ENCODE data around the gene DSG4.

DNA sequence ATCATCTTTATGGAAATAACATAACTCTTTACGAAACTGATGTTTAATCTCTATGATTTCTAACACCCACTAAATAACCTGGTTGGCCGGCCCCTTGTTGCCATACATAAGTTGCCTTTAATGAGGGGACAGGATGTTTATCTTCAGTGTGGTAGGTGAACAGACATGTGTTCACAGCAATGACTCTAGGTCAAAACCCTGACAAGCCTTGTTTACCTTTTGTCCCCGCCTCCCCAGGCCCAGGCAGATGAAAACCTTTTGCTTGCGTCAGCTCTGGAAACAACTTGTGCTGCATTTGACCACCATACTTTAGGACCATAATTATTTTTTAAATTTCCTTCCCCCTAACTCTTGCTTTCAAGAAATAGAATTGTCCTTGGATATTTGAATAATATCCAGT is 2.9 kb upstream of the DSG4 start:
- TF ChIP-seq, protein P1, sequence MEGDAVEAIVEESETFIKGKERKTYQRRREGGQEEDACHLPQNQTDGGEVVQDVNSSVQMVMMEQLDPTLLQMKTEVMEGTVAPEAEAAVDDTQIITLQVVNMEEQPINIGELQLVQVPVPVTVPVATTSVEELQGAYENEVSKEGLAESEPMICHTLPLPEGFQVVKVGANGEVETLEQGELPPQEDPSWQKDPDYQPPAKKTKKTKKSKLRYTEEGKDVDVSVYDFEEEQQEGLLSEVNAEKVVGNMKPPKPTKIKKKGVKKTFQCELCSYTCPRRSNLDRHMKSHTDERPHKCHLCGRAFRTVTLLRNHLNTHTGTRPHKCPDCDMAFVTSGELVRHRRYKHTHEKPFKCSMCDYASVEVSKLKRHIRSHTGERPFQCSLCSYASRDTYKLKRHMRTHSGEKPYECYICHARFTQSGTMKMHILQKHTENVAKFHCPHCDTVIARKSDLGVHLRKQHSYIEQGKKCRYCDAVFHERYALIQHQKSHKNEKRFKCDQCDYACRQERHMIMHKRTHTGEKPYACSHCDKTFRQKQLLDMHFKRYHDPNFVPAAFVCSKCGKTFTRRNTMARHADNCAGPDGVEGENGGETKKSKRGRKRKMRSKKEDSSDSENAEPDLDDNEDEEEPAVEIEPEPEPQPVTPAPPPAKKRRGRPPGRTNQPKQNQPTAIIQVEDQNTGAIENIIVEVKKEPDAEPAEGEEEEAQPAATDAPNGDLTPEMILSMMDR (IDR thresholded peaks at IDR 0.05; ENCODE audit: low read depth, low read length, poor library complexity, severe bottlenecking), result no peak
- no peak for TF ChIP-seq EZH2phosphoT487 (IDR thresholded peaks at IDR 0.05; ENCODE audit: borderline replicate concordance, low read length)

All from DOHH2 (cell line).